Measurements from ENCODE around the gene TARS1. TPM values are rescaled to one million over a fixed set of nuclear protein-coding genes. Genes with fewer than 3 reads are reported as not detected.

The TARS1 gene
- total and polyA plus RNA-seq, 2 of the 4 experiments (the other 2 are of a cell fraction) = 90.8 to 175 TPM

DNA sequence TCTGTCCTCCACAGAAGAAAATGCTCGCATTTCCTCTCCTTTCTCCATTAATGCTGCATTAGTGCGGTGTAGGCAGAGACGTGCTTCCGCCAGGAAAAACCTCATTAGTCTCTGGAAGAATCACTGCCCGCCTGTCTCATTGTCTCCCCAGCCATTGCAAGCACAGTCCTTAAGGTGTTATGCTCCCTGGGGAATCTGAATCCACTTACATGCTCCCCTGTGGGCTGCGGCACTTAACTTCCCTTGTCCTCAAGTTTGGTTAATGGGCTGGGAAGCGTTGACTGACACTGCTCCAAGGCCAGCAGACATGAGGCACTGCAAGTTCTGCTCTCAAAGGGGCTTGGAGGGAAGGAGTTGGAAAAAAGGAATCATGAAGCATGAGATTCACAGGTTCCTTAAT is 41.6 kb downstream of the TARS1 start:
- TF ChIP-seq SMC3 (IDR thresholded peaks at IDR 0.05; ENCODE audit: low read depth, low read length) (no peak), MAZ (IDR thresholded peaks at IDR 0.05; ENCODE audit: borderline replicate concordance, low read depth, low read length) (no peak), MAFK (IDR thresholded peaks at IDR 0.05; ENCODE audit: low read depth, low read length) (no peak), CEBPB (IDR thresholded peaks at IDR 0.05; ENCODE audit: low read depth, low read length) (no peak), BHLHE40 (IDR thresholded peaks at IDR 0.05; ENCODE audit: low read depth, low read length) (no peak), RCOR1 (IDR thresholded peaks at IDR 0.05; ENCODE audit: insufficient replicate concordance, low read length) (no peak), FOS (IDR thresholded peaks at IDR 0.05; ENCODE audit: low read depth, low read length) (no peak), POLR2A (IDR thresholded peaks at IDR 0.05; ENCODE audit: low read depth, low read length) (no peak), NFE2L2 (IDR thresholded peaks at IDR 0.05; ENCODE audit: low read depth, low read length) (no peak), MXI1 (IDR thresholded peaks at IDR 0.05; ENCODE audit: borderline replicate concordance, low read depth, low read length) (no peak), RFX5 (IDR thresholded peaks at IDR 0.05; ENCODE audit: low read depth, low read length) (no peak)
- TF ChIP-seq, protein P1, sequence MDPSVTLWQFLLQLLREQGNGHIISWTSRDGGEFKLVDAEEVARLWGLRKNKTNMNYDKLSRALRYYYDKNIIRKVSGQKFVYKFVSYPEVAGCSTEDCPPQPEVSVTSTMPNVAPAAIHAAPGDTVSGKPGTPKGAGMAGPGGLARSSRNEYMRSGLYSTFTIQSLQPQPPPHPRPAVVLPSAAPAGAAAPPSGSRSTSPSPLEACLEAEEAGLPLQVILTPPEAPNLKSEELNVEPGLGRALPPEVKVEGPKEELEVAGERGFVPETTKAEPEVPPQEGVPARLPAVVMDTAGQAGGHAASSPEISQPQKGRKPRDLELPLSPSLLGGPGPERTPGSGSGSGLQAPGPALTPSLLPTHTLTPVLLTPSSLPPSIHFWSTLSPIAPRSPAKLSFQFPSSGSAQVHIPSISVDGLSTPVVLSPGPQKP (IDR thresholded peaks at IDR 0.05; ENCODE audit: borderline replicate concordance, low read depth, low read length) = no peak
- TF ChIP-seq, protein P2, sequence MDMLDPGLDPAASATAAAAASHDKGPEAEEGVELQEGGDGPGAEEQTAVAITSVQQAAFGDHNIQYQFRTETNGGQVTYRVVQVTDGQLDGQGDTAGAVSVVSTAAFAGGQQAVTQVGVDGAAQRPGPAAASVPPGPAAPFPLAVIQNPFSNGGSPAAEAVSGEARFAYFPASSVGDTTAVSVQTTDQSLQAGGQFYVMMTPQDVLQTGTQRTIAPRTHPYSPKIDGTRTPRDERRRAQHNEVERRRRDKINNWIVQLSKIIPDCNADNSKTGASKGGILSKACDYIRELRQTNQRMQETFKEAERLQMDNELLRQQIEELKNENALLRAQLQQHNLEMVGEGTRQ (IDR thresholded peaks at IDR 0.05; ENCODE audit: low read depth, low read length) = no peak
- H3K14ac ChIP-seq (replicated peaks; ENCODE audit: low read depth, low read length) = no peak overlapping the region
- no peak overlapping the region for H2AK9ac ChIP-seq (replicated peaks; ENCODE audit: low read depth, low read length, poor library complexity)
- no peak overlapping the region for H4K5ac ChIP-seq (ENCODE audit: low read depth, low read length)
- WGBS, 2 experiments (ENCODE audit: extremely low coverage in 2 of 2, insufficient read length in 1 of 2) = 90% methylated on average over 2 of the region's 7 CpGs; no CpG with 5 or more reads in 1 of the 2 experiments
- H2BK15ac ChIP-seq (ENCODE audit: low read depth, low read length) = no peak overlapping the region
- no peak overlapping the region for H2AK5ac ChIP-seq (ENCODE audit: low read depth, low read length)
- H2BK120ac ChIP-seq (ENCODE audit: low read depth, low read length) = no peak overlapping the region
- H3K79me1 ChIP-seq (ENCODE audit: low read depth in 1 of 2, low read length in 2 of 2) = no peaks in the 10 kb centered on the region
- no TSS peak for BruUV-seq (replicated peaks)
- H3K56ac ChIP-seq (ENCODE audit: extremely low read depth, insufficient read depth, low read length) = no peak overlapping the region
- no peak overlapping the region for H2BK5ac ChIP-seq (ENCODE audit: low read depth, low read length, poor library complexity, severe bottlenecking)
- intact Hi-C loops (cut with micrococcal nuclease) = no loop called here
- H3K27ac ChIP-seq (ENCODE audit: insufficient read depth, low read length) = no peak overlapping the region
- POLR2A ChIA-PET (ENCODE audit: unreplicated experiment) = no interaction called here
- H3K4me3 ChIP-seq (ENCODE audit: insufficient read depth, low read depth, low read length) = no peak overlapping the region
- no peak overlapping the region for H4K91ac ChIP-seq (ENCODE audit: insufficient read depth, low read depth, low read length)
- no peak overlapping the region for H2AFZ ChIP-seq (replicated peaks; ENCODE audit: low read length, poor library complexity)
- H4K8ac ChIP-seq (ENCODE audit: low read depth in 2 of 2, low read length in 2 of 2) = no peak overlapping the region
- DNase-seq = no peak
- H2BK20ac ChIP-seq (ENCODE audit: low read depth, low read length) = no peak overlapping the region
- H3K9ac ChIP-seq (ENCODE audit: low read depth, low read length) = no peak overlapping the region
- no peaks in the 10 kb centered on the region; the same call in 1 of the 2 replicates for H4K20me1 ChIP-seq (ENCODE audit: insufficient read depth, low read length)
- no peaks in the 10 kb centered on the region for H3K9me3 ChIP-seq (ENCODE audit: control insufficient read depth, insufficient read depth, low read length)
- H3K36me3 ChIP-seq (ENCODE audit: control insufficient read depth, insufficient read depth, low read length) = no peaks in the 10 kb centered on the region
- ATAC-seq (ENCODE audit: low read depth) = no peak
- no peak overlapping the region for H3K18ac ChIP-seq (ENCODE audit: low read depth, low read length)
- no peak overlapping the region for H3K23ac ChIP-seq (ENCODE audit: low read depth, low read length)
- in situ Hi-C loops (cut with MboI; ENCODE audit: low sequenced_read_pairs) = no loop called here
- dilution Hi-C loops (cut with HindIII; ENCODE audit: low sequenced_read_pairs, unreplicated experiment) = no loop called here
- no peak overlapping the region for H3K4ac ChIP-seq (ENCODE audit: low read depth, low read length)
- no peaks in the 10 kb centered on the region for H3K27me3 ChIP-seq (ENCODE audit: control insufficient read depth, insufficient read depth, low read length)
- H3K4me2 ChIP-seq (ENCODE audit: low read depth, low read length) = no peak overlapping the region
- peaks cover 3% of the 10 kb centered on the region; the same call in 1 of the 2 replicates for H3K4me1 ChIP-seq (ENCODE audit: control insufficient read depth, insufficient read depth, low read length)
- peaks cover 3% of the 10 kb centered on the region; the same call in 1 of the 2 replicates for H3K9me1 ChIP-seq (ENCODE audit: insufficient read depth, low read length)
- CTCF ChIA-PET = no interaction called here

All from IMR-90 (cell line).